Germinal center (tissue), 1 donor: ENCODE data around the gene DNAJC6.

ENCODE experiments used
- DNase-seq: peaks from one replicate; pipeline ENCODE4 v3.0.0; 2012; ENCODE audit warnings: mixed read lengths, low spot score

The DNAJC6 gene

DNA sequence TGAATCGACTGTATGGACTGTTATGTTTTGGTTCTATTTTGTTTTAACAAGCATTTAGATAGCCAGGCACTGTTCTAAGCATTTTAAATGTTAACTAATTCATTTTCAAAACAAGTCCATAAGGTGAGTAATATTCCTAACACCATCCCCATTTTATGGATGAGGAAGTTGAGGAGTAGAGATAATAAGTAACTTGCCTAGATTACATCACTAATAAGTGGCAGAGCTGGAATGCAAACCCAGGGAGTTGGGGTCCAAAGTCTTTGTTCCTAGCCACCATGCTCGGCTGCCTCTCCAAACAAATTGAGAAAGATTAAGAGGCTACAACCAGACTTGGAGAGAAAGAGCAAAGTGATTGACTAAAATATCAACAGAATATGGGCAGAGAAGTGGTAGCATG lies 98.5 kb downstream of the DNAJC6 start:
- no peak for DNase-seq

DNA sequence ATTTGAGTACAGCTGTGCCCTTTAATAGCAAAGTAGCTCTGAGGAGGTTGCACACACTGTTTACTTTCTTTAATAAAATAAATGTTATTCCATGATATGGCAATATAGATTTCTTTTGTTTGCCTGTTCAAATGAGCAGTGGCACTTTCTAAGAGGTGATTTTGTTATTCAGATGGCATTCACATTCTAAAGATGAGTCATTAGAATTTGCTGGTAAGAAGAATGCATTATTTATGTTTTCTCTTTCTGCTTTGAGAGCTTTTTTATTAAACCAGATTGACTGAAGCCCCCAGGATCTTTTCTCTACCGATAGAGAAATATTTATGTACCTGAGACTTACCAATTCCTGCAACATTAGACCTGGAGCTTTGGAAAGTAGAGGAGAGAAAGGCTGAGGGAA lies 100.0 kb downstream of the DNAJC6 start:
- no peak for DNase-seq

DNA sequence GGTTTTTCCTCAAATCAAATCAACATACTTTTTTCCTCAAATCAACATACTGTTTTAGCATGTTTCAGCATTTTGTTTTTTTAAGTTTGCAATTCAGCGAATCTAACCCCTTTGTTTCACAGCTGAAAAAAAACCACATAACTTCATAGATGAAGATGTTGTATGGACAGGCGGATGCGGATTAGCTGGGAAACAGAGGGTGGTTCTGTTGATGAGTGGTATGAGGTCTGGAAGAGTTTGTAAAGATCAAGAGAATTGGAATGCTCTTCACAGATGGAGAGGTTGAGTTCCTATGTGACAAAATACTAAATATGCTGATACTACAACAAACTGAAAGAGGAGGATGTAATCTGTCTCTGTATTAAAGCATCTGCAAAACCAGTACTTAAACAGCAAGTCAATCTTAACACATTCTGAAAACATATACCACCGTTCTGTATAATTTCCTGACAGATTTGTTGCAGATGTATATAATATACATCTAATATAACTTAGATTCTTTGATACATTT lies 100.5 kb downstream of the DNAJC6 start:
- no peak for DNase-seq

DNA sequence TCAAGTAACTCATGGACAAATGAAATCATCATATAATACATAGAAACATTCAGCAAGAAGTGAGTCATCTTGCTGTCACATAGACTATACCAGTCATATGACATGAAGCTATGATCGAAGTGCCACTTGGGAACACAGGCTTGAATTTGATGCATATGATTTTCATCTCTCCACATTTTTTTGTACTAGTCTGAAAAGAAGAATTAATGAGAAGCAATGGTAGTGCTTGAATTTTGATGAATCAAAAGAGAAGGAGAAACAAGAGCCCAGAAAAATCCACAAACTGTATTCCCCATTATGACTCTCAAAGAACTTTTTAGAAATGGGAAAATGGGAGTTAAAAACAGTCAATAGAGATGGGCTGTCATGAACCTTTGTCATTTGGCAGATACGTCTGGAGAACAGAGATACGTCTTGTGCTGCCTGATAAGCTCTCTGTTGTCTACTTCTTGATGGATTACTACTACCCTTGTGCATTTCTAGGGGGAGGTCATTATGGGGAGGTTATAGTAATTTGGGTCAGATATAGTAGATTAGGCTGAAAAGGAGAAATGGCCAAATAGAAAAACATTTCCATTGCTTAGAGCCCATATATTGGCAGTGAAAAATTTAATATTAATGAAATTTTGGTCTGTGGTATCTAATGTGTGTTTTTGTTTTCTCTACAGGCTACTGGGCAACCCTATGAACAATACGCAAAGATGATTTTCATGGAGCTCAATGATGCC lies 103.1 kb downstream of the DNAJC6 start:
- no peak for DNase-seq

DNA sequence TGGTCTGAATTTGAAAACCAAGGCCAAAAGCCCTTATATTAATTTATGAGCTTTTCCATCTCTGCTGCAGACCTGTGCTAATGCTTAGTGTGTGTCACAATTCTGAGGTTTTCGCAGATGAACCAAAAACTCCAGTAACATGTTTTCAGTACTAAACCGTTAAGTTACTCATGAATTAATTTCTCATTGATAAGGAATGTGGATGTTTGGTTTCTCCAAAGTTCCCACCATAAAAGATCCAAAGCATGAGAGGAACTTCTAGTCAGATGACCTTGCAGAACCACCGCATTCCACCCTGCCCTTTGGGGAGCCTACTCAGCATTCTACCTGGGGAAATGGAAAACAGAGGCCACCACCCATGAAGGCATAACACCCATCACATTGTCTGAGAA lies 103.6 kb downstream of the DNAJC6 start:
- DNase-seq = no peak

DNA sequence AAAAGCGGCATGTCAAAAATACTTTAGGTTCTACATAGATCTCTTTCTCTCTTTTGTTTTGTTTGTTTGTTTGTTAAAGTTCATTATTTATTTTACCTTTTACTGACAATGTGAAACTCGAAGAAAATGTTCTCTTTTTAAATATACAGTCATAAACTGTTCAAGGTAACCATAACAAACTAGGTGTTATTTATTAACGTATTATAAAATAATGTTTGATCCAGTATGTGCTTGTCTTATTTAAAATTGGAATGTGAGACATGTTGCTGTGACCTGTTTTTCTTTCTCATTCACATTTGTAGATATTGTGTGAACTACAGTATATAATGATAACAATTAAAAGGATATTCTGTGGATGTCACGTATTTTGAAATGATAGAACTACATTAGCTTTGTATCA lies 105.2 kb downstream of the DNAJC6 start:
- no peak for DNase-seq

DNA sequence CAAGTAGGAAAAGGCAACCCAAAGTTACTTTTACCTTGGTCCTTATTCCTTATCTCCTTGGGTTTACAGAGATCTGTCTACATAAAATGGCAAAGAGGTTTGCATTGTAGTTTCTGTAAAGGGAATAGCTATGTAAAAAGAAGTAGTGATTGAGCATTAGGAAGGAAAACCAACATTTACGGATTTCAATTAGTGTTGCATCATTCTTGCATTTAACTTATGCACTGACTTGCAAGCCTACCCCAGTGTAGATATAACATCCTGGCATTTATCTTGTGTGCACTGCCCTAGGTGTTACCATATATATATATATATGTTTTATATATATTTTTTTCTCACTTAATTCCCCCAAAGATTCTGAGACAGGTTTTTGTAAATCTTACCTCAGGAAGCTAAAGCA lies 107.4 kb downstream of the DNAJC6 start:
- no peak for DNase-seq

DNA sequence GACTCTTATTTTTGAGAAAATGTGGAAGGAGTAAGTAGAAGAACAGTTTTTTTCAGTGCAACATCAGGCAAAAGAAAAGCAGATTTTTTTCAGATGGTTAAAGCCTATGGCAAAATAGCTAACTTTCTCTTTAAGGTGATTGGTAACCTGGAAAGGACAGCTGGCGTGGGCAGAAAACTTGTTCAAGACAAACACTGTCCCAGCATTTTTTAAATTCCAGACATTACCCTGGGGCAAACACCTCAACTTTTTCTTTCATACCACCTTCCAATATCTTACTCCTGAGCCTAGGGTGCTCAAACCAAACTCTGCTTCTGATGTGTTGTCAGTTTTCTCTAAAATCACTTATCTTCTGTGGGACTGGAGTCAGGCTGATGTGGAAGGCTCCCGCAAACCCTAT lies 108.4 kb downstream of the DNAJC6 start:
- DNase-seq = no peak

DNA sequence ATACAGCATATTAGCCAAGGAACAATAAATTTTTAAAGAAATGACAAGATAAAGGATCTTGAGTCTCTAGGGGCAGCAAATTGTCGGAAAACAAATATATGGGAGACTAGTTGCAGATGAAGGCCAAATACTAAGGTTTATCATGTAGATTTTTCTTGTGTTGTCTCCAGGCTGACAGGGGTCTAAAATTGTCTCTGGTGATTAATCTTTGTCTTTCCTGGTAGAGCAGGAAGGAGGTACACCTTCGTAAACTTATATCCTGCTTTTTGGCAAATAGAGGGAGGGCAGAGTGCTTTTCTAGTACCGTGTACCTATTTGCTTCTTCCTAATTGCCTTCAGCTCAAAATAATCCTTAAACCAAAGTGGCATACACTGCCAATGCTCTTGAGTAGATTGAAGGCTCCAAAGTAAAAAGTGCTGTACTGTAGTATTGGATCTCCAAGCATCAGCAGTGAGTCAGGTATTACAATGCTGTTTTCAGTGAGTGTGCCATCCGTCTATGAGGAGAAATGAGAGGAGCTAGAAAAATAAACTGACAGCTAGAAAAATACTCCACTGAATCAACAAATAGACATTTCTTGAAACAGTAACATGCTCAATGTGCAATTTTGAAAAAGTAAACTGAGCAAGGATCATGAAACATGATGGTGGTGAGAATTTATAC lies 109.3 kb downstream of the DNAJC6 start:
- DNase-seq = no peak

DNA sequence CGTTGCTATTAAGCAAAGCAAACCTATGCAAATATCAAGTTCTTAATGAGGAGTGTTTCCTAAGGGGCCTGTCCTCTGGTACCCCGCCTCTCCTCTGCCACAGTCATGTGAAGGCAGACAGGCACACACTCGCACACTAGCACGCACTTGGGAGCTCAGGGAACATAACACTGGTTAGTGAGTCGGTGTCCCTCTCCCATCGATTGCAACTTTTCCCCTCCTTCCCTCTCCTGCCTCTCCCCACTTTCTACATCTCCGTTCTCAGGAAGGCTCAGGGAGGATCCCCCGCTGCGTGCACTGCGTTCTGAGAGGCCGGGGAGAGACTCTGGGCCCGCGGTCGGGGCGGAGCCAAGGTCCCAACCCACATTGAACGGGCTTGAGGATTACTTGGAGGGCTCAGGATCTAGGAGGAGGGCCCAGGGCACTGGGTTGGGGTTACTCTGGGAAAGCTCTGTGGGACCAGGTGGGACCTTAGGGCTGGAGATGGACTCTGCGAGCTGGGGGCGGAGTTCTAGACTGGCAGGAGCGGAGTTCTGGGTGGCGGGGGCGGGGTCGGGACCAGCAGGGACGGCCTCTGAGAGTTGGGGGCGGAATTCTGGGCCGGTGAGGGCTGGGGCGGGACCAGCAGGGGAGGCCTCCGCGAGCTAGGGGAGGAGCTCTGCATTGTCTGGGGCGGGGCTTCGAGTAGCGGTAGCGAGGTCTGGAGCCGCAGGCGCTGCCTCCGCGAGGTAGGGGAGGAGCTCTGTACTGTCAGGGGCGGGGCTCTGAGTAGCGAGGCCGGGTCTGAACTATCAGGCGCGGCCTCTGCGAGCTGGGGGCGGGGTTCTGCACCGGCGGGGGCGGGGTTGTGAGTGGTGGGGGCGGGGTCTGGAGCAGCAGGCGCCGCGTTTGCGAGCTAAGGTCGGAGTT lies 110.6 kb downstream of the DNAJC6 start:
- peak; percentile 98 for DNase-seq

DNA sequence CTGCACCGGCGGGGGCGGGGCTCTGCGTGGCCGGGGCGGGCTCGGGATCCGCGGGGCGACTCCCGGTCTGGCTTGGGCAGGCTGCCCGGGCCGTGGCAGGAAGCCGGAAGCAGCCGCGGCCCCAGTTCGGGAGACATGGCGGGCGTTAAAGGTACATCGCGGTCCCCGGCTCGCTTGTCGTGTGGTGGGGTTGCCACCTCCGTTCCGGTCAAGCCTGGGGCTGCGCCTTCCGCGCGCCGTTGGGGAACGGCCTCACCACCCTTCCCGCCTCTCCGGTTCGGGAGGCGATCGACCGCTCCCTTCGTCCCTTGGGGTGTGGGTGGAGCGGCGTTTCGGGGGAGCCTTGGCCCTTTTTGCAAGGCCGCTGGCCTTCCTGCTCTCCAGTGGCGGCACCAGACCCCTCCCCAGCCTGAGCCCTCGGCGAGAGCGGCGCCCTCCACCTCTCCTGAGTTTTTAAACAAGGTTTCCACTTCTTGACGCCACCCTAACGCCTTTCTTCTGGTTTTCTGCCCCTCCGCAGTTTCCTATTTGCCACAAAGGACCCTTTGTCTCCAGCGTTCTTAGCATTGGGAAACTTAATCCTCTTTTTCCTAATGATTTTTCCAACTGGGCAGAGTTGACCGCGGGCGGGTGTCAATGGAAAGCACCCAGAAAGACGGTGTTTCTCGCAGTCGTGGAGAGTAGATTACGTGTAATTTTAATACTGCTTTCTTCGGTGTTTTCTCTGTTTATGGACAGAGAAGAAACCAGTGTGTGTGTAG lies 111.4 kb downstream of the DNAJC6 start, which contains the start of the genes LEPR and LEPROT:
Gene LEPR (plus strand): TSS at position 79 of the 761 bp plus-strand sequence. CDS start 144,898 bp downstream, outside the sequence.
Gene LEPROT (plus strand): TSS at position 79 of the 761 bp plus-strand sequence. CDS start 57 bp downstream, at position 136.
- DNase-seq = no peak

DNA sequence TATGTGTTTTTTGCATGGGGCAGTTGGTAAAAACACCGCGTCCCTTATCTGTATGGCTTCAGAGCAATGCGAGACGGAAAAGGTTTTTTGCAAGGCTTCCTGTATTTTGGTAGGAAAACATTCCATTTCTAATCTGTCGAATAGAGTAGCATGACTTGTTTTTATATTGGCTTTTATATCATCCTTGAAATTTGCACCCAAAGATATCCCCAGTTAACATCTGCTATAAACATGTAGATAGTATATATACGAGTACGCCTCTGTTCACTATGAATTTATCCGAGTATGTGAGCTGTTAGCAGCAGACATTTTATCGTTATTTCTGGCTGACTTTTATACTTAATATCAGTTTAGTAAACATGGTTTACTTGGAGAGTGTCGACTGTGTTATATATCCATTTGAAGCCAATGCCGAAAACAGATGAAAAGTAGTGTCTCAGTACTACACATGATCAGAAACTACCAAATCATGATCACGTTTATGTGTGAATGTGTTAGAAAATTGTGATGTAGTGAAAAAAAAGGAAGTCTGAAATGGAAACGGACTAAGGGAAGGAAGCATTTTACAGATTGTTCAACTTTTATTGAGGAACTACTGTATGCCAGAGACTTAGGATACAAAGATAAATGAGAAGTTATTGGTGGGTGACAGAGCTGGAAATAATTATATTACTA lies 112.1 kb downstream of the DNAJC6 start:
- DNase-seq = no peak

DNA sequence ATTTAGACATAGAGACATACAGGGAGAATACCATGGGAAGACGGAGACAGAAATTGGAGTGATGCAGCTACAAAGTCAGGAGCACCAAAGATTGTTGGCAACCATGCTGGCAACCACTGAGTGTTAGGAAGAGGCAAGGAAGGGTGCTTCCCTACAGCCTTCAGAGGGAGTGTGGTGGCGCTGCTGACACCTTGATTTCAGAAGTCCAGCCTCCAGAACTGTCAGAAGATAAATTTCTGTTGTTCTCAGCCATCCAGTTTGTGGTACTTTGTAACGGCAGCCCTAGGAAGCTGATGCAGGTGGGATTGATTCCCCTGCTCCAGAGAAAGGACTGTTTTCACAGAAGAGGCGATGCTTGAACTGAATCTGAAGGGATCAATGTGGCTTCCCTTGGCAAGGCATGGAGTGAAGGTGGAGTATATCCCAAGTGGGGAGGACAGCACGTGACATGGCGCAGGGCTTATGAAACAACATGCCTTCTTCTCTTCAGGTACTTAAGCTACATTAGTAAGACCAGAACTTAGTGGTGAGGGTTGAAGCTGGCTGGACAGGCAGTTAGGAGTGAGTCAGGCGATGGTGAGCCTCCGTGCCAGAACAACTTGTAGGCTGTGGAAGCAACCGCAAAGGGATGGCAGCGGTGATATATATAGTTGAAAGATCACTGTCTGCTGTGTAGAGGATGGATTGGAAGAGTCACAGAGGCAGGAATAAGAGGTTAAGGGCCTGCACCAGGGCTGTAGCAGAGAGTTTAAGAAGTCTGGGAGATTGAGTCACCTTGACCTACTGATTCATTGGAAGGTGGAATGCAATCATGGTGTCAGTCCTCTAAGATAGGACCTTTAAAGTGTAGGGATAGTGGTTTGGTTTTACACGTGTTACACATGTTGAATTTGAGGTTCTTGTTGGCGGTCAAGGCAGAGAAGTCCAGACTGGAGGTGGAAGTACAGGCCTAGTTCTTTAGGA lies 113.2 kb downstream of the DNAJC6 start:
- DNase-seq = no peak

DNA sequence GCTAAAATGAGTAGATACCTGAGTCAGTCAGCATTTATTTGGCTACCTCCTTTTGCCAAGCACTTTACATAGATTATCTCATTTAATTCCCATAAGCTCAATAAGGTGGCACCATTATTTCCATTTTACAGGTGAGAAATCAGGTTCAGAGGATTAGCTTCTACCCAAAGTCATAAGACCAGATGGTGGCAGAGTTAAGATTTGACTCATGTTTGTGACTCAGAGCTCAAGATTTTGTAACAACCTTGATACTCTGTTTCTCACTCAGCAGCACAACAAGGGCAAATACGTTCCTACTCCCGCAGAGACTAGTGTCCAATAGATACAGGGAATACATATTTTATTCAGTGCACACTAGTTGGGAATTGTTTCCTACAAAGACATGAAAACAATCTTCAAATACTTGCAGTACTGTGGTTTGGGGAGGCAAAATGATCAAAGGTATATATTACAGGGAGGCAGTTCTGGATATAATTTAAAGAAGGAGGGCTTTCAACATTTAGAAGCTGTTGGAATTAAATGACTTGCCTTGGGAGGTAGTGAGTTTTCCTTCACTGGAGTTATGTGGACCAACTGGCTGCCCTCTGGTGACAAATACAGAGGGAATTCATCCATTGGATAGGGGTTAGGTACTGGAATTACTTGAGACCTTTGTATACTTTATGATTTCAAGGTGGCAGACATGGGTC lies 114.7 kb downstream of the DNAJC6 start:
- no peak for DNase-seq

DNA sequence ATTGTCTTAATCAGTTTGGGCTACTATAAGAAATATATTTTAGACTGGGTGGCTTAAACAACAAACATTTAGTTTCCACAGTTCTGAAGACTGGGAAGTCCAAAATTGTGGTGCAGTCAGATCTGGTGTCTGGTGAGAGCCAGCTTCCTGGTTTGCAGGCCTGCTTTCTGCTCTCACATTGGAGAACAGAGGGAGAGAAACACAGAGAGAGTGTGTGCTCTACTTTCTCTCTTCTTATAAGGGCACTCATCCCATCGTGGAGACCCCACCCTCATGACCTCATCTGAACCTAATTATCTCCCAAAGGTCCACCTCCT lies 115.2 kb downstream of the DNAJC6 start:
- DNase-seq = no peak

DNA sequence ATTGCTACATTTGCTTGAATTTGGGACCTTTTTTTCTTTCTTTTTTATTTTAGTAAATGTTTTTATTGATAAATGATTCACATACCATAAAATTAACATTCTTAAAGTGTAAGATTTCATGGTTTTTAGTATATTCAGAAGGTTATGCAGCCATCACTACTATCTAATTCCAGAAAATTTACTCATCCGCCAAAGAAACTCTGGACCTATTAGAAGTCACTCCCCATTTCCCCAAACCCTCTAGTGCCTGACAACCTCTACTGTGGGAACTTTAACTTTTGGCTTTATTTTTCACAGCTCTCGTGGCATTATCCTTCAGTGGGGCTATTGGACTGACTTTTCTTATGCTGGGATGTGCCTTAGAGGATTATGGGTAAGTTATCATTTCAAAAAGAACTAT lies 115.7 kb downstream of the DNAJC6 start:
- DNase-seq = no peak

DNA sequence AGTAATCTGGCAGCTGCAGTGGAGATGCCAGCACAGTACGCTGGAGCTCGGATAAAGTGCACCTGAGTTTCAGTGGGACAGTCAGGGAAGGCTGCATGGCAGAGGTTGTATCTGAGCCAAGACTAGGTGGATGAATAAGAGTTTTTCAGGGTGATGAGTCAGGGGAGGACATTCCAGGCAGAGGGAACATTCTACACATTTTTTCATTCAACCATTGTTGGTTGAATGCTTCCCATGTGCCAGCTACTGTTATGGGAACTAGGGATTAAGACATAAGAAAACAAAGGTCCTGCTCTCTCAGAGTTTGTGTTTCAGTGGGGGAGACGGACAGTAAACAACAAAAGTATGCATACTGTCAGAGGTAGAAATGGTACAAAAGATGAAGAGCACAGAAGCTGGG lies 116.4 kb downstream of the DNAJC6 start:
- DNase-seq = no peak

DNA sequence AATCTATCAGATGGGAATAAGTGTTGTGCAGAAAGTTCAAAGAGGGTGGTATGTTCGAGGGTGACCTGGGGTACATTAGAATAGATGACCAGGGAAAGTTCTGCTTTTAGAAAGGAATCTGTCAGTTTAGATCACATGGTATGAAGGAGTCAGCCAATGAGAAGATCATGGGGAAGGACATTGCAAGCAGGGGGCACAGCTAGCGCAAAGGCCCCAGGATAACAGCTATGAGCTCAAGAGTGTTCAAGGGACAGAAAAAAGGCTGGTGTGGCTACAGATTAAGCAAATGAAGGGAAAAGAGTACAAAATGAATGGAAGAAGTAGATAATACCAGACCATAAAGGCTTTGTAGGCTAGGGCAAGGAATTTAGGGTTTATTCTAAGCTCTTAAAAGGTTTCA lies 119.7 kb downstream of the DNAJC6 start:
- no peak for DNase-seq

DNA sequence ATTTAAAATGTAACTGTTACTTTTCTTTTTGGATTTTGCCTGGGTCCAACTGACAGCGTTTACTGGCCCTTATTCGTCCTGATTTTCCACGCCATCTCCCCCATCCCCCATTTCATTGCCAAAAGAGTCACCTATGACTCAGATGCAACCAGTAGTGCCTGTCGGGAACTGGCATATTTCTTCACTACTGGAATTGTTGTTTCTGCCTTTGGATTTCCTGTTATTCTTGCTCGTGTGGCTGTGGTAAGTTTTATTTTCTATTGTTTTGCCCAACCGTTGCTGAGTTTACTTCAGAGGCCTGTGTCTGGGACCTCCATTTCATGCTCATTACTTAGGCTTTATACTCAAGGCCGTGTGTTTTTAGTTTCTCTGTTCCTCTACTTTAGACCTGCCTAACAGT lies 120.5 kb downstream of the DNAJC6 start:
- no peak for DNase-seq
